ENCODE data around the gene ETS1.

GRCh38 chr11:128505449-128506065 lies 81.8 kb downstream of the ETS1 start:
- TF ChIP-seq CTCF (optimal IDR thresholded peaks at IDR 0.05 in 1 of 3, IDR thresholded peaks at IDR 0.05 in 1 of 3, conservative IDR thresholded peaks at IDR 0.05 in 1 of 3; ENCODE audit: extremely low read depth in 1 of 3, insufficient read depth in 2 of 3, low read length in 3 of 3) (no peak), EZH2 (IDR thresholded peaks at IDR 0.05; ENCODE audit: low read length) (no peak)

All from keratinocyte (primary cell).